HepG2 (cell line): ENCODE data around the gene ARFGEF3. TPM values are rescaled to one million over a fixed set of nuclear protein-coding genes. Genes with fewer than 3 reads are reported as not detected.

Experiments used
- CENPBD1 ChIP-seq: sonication (generic); formaldehyde crosslinking; IDR thresholded peaks from 2 replicates; pipeline ENCODE4 v1.8.0; 2022; ENCODE audit warnings: missing genetic modification reagents, low read depth, mild to moderate bottlenecking, borderline replicate concordance
- DNMT1 ChIP-seq: sonication (generic); formaldehyde crosslinking; IDR thresholded peaks from 2 replicates; pipeline ENCODE4 v1.5.1; 2020; ENCODE audit warnings: mild to moderate bottlenecking, missing genetic modification reagents
- HNF1A ChIP-seq, 2 experiments: sonication (generic) in 1 of 2; formaldehyde crosslinking in 1 of 2; IDR thresholded peaks; 2 replicates each; pipeline versions ENCODE4 v1.4.0 to v1.6.1; 2016 to 2020; ENCODE audit warnings: borderline replicate concordance in 1 of 2, low read depth in 1 of 2, mild to moderate bottlenecking in 1 of 2, missing genetic modification reagents in 1 of 2
- IRF2 ChIP-seq: IDR thresholded peaks from 2 replicates; pipeline ENCODE4 v1.6.1; 2018; ENCODE audit warnings: missing genetic modification reagents, missing compliant biosample characterization
- KDM5A ChIP-seq: fragments of 200-600 bp; sonication (generic); IDR thresholded peaks from 2 replicates; pipeline ENCODE4 v1.7.0; 2018; ENCODE audit warnings: antibody characterized with exemption, mild to moderate bottlenecking, low read length, borderline replicate concordance
- PCBP2 ChIP-seq: fragments of 200-400 bp; formaldehyde crosslinking; optimal IDR thresholded peaks from 2 replicates; pipeline ENCODE3; 2018; ENCODE audit warnings: low read length, low read depth; ENCODE audit not compliant: poor library complexity, severe bottlenecking
- PRDM15 ChIP-seq: sonication (generic); formaldehyde crosslinking; IDR thresholded peaks from 2 replicates; pipeline ENCODE4 v1.4.0; 2020; ENCODE audit warnings: missing genetic modification reagents
- RFXAP ChIP-seq: sonication (generic); formaldehyde crosslinking; IDR thresholded peaks from 2 replicates; pipeline ENCODE4 v1.4.0; 2020; ENCODE audit warnings: missing genetic modification reagents, borderline replicate concordance
- SMARCC2 ChIP-seq: fragments of 450-650 bp; IDR thresholded peaks from 2 replicates; pipeline ENCODE4 v1.6.1; 2017; ENCODE audit warnings: antibody characterized with exemption, mild to moderate bottlenecking
- SOX6 ChIP-seq, 2 experiments: fragments of 450-650 bp in 1 of 2; sonication (generic) in 1 of 2; formaldehyde crosslinking in 1 of 2; IDR thresholded peaks; 2 replicates each; pipeline versions ENCODE4 v1.4.0 to v1.6.1; 2017 to 2020; ENCODE audit warnings: antibody characterized with exemption in 1 of 2, mild to moderate bottlenecking in 1 of 2, missing genetic modification reagents in 1 of 2
- STAT5B ChIP-seq: sonication (generic); formaldehyde crosslinking; IDR thresholded peaks from 2 replicates; pipeline ENCODE4 v1.4.0; 2020; ENCODE audit warnings: missing genetic modification reagents
- ZBTB4 ChIP-seq: sonication (generic); formaldehyde crosslinking; IDR thresholded peaks from 2 replicates; pipeline ENCODE4 v1.4.0; 2020; ENCODE audit warnings: missing genetic modification reagents, mild to moderate bottlenecking, borderline replicate concordance
- ZFY ChIP-seq: sonication (generic); formaldehyde crosslinking; IDR thresholded peaks from 2 replicates; pipeline ENCODE4 v1.4.0; 2020; ENCODE audit warnings: missing genetic modification reagents
- ZNF224 ChIP-seq: sonication (generic); formaldehyde crosslinking; IDR thresholded peaks from 2 replicates; pipeline ENCODE4 v1.5.0; 2020; ENCODE audit warnings: mild to moderate bottlenecking, missing genetic modification reagents
- ZNF484 ChIP-seq: sonication (generic); formaldehyde crosslinking; IDR thresholded peaks from 2 replicates; pipeline ENCODE4 v1.5.1; 2020; ENCODE audit warnings: mild to moderate bottlenecking, low read depth, missing genetic modification reagents, borderline replicate concordance
- polyA plus RNA-seq, 8 experiments: library from polyadenylated mRNA; depleted of rRNA in 3 of 8; stranded (reverse) in 7 of 8; unstranded in 1 of 8; fragments of >200 nt; fragmentation: Illumina TruSeq in 4 of 8; extraction: Trizol in 4 of 8; gene quantifications; 2 replicates each; pipeline versions ENCODE4 v1.2.1 to v1.2.3, GENCODE V29; 2011 to 2016; ENCODE audit warnings: low read depth in 4 of 8, missing spikeins in 1 of 8, mixed read lengths in 1 of 8; ENCODE audit not compliant: insufficient read depth in 1 of 8
- total RNA-seq, 5 experiments: library from RNA; depleted of rRNA; stranded (reverse); fragments of >200 nt; fragmentation: Illumina TruSeq; extraction: Trizol; gene quantifications; 2 replicates each; pipeline ENCODE4 v1.2.3, GENCODE V29; 2016; ENCODE audit warnings: low read depth in 1 of 5

The ARFGEF3 gene
- total and polyA plus RNA-seq, 2 of the 13 experiments (the other 11 are each of a cell fraction or from before 2014, with no cell fraction given): 0.60 to 2.6 TPM

- TF ChIP-seq ZBTB4 (CRISPR knock-in tag) (0 out of 2 replicates have a peak, but pooled peaks have one; percentile 27), SOX6 (IDR thresholded peaks at IDR 0.05) (no peak), SOX6 (CRISPR knock-in tag; IDR thresholded peaks at IDR 0.05) (no peak), CENPBD1 (CRISPR knock-in tag) (no peak), STAT5B (CRISPR knock-in tag) (no peak), DNMT1 (CRISPR knock-in tag) (no peak), PRDM15 (CRISPR knock-in tag) (0 out of 2 replicates have a peak, but pooled peaks have one; percentile 51), KDM5A (no peak), ZNF484 (CRISPR knock-in tag) (no peak), SMARCC2 (no peak), HNF1A (IDR thresholded peaks at IDR 0.05; ENCODE audit: low read depth) (no peak), HNF1A (CRISPR knock-in tag; IDR thresholded peaks at IDR 0.05; ENCODE audit: borderline replicate concordance) (no peak), PCBP2 (no peak), RFXAP (CRISPR knock-in tag) (no peak), IRF2 (peak; percentile 24; the same call in 1 of the 2 replicates), ZNF224 (0 out of 2 replicates have a peak, but pooled peaks have one; percentile 17), ZFY (peak; percentile 16; the same call in 1 of the 2 replicates)
Measured at GRCh38 chr6:138162111-138162954, 594 bp downstream of the ARFGEF3 start (continued).
